ENCODE data around the gene ABCE1.
A peak's percentile ranks its signal among the peaks of the same experiment; 100 is the strongest.

The ABCE1 gene

GRCh38 chr4:145154573-145154972, 56.5 kb downstream of the ABCE1 start:
- Histone ChIP-seq H3K36me3 (ENCODE audit: insufficient read depth, low read length) (peaks cover 54% of the 10 kb centered on the region), H3K4me3 (ENCODE audit: low read length) (no peak overlapping the region), H3K4me1 (ENCODE audit: control insufficient read depth, insufficient read depth, low read length) (no peaks in the 10 kb centered on the region), H3K4me2 (ENCODE audit: low read length) (no peak overlapping the region), H3K27me3 (ENCODE audit: control insufficient read depth, insufficient read depth, low read length) (no peaks in the 10 kb centered on the region), H3K9ac (ENCODE audit: low read depth, low read length) (no peak overlapping the region), H3K9me3 (replicated peaks; ENCODE audit: low read length) (no peaks in the 10 kb centered on the region)

GRCh38 chr4:145155268-145155870, 57.3 kb downstream of the ABCE1 start:
- peaks cover 47% of the 10 kb centered on the region for H3K36me3 ChIP-seq (ENCODE audit: insufficient read depth, low read length)
- no peak overlapping the region for H3K9ac ChIP-seq (ENCODE audit: low read depth, low read length)
- H3K4me1 ChIP-seq (ENCODE audit: control insufficient read depth, insufficient read depth, low read length), result no peaks in the 10 kb centered on the region
- no peaks in the 10 kb centered on the region for H3K27me3 ChIP-seq (ENCODE audit: control insufficient read depth, insufficient read depth, low read length)
- H3K4me2 ChIP-seq (ENCODE audit: low read length), result no peak overlapping the region
- no peak overlapping the region for H3K4me3 ChIP-seq (ENCODE audit: low read length)
- H3K9me3 ChIP-seq (replicated peaks; ENCODE audit: low read length), result no peaks in the 10 kb centered on the region

- peaks cover 51% of the 10 kb centered on the region for H3K36me3 ChIP-seq (ENCODE audit: insufficient read depth, low read length)
- no peak overlapping the region for H3K4me2 ChIP-seq (ENCODE audit: low read length)
- no peak overlapping the region for H3K4me3 ChIP-seq (ENCODE audit: low read length)
- no peaks in the 10 kb centered on the region for H3K9me3 ChIP-seq (replicated peaks; ENCODE audit: low read length)
- no peaks in the 10 kb centered on the region for H3K27me3 ChIP-seq (ENCODE audit: control insufficient read depth, insufficient read depth, low read length)
- no peaks in the 10 kb centered on the region for H3K4me1 ChIP-seq (ENCODE audit: control insufficient read depth, insufficient read depth, low read length)
- H3K9ac ChIP-seq (ENCODE audit: low read depth, low read length), result no peak overlapping the region
These were observed 58.9 kb downstream of the ABCE1 start for GRCh38 chr4:145156986-145157385.

GRCh38 chr4:145161549-145161948, 63.4 kb downstream of the ABCE1 start:
- Histone ChIP-seq H3K27me3 (ENCODE audit: control insufficient read depth, insufficient read depth, low read length) (no peaks in the 10 kb centered on the region), H3K4me2 (ENCODE audit: low read length) (no peak overlapping the region), H3K4me1 (ENCODE audit: control insufficient read depth, insufficient read depth, low read length) (no peaks in the 10 kb centered on the region), H3K4me3 (ENCODE audit: low read length) (no peak overlapping the region), H3K9ac (ENCODE audit: low read depth, low read length) (no peak overlapping the region), H3K36me3 (ENCODE audit: insufficient read depth, low read length) (peaks cover 32% of the 10 kb centered on the region), H3K9me3 (replicated peaks; ENCODE audit: low read length) (no peaks in the 10 kb centered on the region)

- no peaks in the 10 kb centered on the region for H3K4me1 ChIP-seq (ENCODE audit: control insufficient read depth, insufficient read depth, low read length)
- H3K27me3 ChIP-seq (ENCODE audit: control insufficient read depth, insufficient read depth, low read length), result no peaks in the 10 kb centered on the region
- no peak overlapping the region for H3K4me2 ChIP-seq (ENCODE audit: low read length)
- H3K4me3 ChIP-seq (ENCODE audit: low read length), result no peak overlapping the region
- H3K9ac ChIP-seq (ENCODE audit: low read depth, low read length), result no peak overlapping the region
- H3K36me3 ChIP-seq (ENCODE audit: insufficient read depth, low read length), result peaks cover 47% of the 10 kb centered on the region
- no peaks in the 10 kb centered on the region for H3K9me3 ChIP-seq (replicated peaks; ENCODE audit: low read length)
These were observed 69.8 kb downstream of the ABCE1 start for GRCh38 chr4:145167887-145168286.

- no peaks in the 10 kb centered on the region for H3K4me1 ChIP-seq (ENCODE audit: control insufficient read depth, insufficient read depth, low read length)
- no peaks in the 10 kb centered on the region for H3K9me3 ChIP-seq (replicated peaks; ENCODE audit: low read length)
- H3K27me3 ChIP-seq (ENCODE audit: control insufficient read depth, insufficient read depth, low read length), result no peaks in the 10 kb centered on the region
- H3K9ac ChIP-seq (ENCODE audit: low read depth, low read length), result no peak overlapping the region
- no peak overlapping the region for H3K4me3 ChIP-seq (ENCODE audit: low read length)
- peaks cover 46% of the 10 kb centered on the region for H3K36me3 ChIP-seq (ENCODE audit: insufficient read depth, low read length)
- no peak overlapping the region for H3K4me2 ChIP-seq (ENCODE audit: low read length)
These were observed 70.6 kb downstream of the ABCE1 start for GRCh38 chr4:145168581-145169187.

- Histone ChIP-seq H3K9me3 (replicated peaks; ENCODE audit: low read length) (no peaks in the 10 kb centered on the region), H3K36me3 (ENCODE audit: insufficient read depth, low read length) (peaks cover 51% of the 10 kb centered on the region), H3K4me3 (ENCODE audit: low read length) (no peak overlapping the region), H3K4me1 (ENCODE audit: control insufficient read depth, insufficient read depth, low read length) (no peaks in the 10 kb centered on the region), H3K9ac (ENCODE audit: low read depth, low read length) (no peak overlapping the region), H3K27me3 (ENCODE audit: control insufficient read depth, insufficient read depth, low read length) (no peaks in the 10 kb centered on the region), H3K4me2 (ENCODE audit: low read length) (no peak overlapping the region)
These were observed 72.1 kb downstream of the ABCE1 start for GRCh38 chr4:145170223-145170622.

- Histone ChIP-seq H3K27me3 (ENCODE audit: control insufficient read depth, insufficient read depth, low read length) (no peaks in the 10 kb centered on the region), H3K4me2 (ENCODE audit: low read length) (no peak overlapping the region), H3K9ac (ENCODE audit: low read depth, low read length) (no peak overlapping the region), H3K4me3 (ENCODE audit: low read length) (no peak overlapping the region), H3K9me3 (replicated peaks; ENCODE audit: low read length) (no peaks in the 10 kb centered on the region), H3K36me3 (ENCODE audit: insufficient read depth, low read length) (peaks cover 48% of the 10 kb centered on the region), H3K4me1 (ENCODE audit: control insufficient read depth, insufficient read depth, low read length) (peaks cover 4% of the 10 kb centered on the region)
These were observed 73.8 kb downstream of the ABCE1 start for GRCh38 chr4:145171911-145172310.

GRCh38 chr4:145176641-145177432, 78.7 kb downstream of the ABCE1 start:
- H3K4me3 ChIP-seq (ENCODE audit: low read length), result peak overlapping the region; percentile 95
- H3K9ac ChIP-seq (ENCODE audit: low read depth, low read length), result peak overlapping the region; percentile 95
- no peaks in the 10 kb centered on the region for H3K27me3 ChIP-seq (ENCODE audit: control insufficient read depth, insufficient read depth, low read length)

GRCh38 chr4:145177511-145177905, 79.4 kb downstream of the ABCE1 start:
- Histone ChIP-seq H3K9ac (ENCODE audit: low read depth, low read length) (peak overlapping the region; percentile 95), H3K4me3 (ENCODE audit: low read length) (peak overlapping the region; percentile 95), H3K9me3 (replicated peaks; ENCODE audit: low read length) (no peaks in the 10 kb centered on the region)

More at GRCh38 chr4:145176641-145177432, 78.7 kb downstream of the ABCE1 start:
- Histone ChIP-seq H3K4me1 (ENCODE audit: control insufficient read depth, insufficient read depth, low read length) (peaks cover 19% of the 10 kb centered on the region), H3K9me3 (replicated peaks; ENCODE audit: low read length) (no peaks in the 10 kb centered on the region), H3K36me3 (ENCODE audit: insufficient read depth, low read length) (peaks cover 15% of the 10 kb centered on the region), H3K4me2 (ENCODE audit: low read length) (peak overlapping the region; percentile 92)

GRCh38 chr4:145177906-145178538, 79.9 kb downstream of the ABCE1 start:
- Histone ChIP-seq H3K4me1 (ENCODE audit: control insufficient read depth, insufficient read depth, low read length) (peaks cover 19% of the 10 kb centered on the region), H3K36me3 (ENCODE audit: insufficient read depth, low read length) (peaks cover 10% of the 10 kb centered on the region), H3K4me3 (ENCODE audit: low read length) (peak overlapping the region; percentile 95), H3K9me3 (replicated peaks; ENCODE audit: low read length) (no peaks in the 10 kb centered on the region), H3K4me2 (ENCODE audit: low read length) (peak overlapping the region; percentile 92), H3K9ac (ENCODE audit: low read depth, low read length) (peak overlapping the region; percentile 95), H3K27me3 (ENCODE audit: control insufficient read depth, insufficient read depth, low read length) (no peaks in the 10 kb centered on the region)

More at GRCh38 chr4:145177511-145177905, 79.4 kb downstream of the ABCE1 start:
- peaks cover 19% of the 10 kb centered on the region for H3K4me1 ChIP-seq (ENCODE audit: control insufficient read depth, insufficient read depth, low read length)
- no peaks in the 10 kb centered on the region for H3K27me3 ChIP-seq (ENCODE audit: control insufficient read depth, insufficient read depth, low read length)
- peak overlapping the region; percentile 92 for H3K4me2 ChIP-seq (ENCODE audit: low read length)
- H3K36me3 ChIP-seq (ENCODE audit: insufficient read depth, low read length), result peaks cover 10% of the 10 kb centered on the region
